Measurements from ENCODE around the gene CRABP2. TPM values are rescaled to one million over a fixed set of nuclear protein-coding genes. Genes with fewer than 3 reads are reported as not detected.
A peak's percentile ranks its signal among the peaks of the same experiment; 100 is the strongest.

Gene CRABP2
- polyA plus RNA-seq, 1 donor: 85.6 TPM

DNA sequence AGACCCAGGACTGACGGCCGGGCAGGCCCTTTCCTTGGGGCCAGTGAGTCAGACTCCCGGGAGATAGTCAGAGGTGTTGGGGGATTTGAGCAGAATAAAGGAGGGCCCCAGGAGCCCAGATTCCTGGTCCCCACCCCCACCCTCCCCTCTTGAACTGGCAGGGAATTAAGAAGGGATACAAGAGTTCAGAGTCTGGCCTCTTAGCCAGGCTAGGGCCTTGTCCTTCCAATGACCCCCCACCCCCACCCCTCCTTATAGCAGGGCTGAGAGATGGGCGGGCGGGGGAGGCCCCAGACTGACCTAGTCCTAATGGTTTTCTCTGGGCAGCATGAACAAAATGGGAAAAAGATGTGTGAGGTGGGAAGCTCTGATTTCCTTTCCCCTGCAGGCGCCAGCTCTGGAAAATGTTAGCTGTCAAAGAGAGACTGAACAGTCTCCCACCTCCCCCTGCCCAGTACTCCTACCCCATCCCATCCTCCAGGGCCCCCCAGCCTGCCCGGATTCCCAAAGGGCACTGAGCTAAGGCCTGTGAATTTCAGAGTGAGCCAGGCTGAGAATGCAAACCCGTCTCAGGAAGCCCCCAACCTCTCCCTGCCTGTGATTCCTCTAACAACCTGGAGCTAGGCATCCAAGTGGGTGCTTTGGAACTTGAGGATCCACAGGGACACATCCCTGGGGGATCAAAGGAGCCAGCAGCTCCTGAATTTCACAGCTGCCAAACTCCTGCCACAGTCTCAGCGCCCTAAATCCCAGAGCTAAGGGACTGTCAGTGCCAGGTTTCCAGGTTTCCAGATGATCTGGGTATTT is 5.8 kb upstream of the CRABP2 start:
- DNase-seq: no peak

GRCh38 chr1:156709757-156710489 is 4.5 kb upstream of the CRABP2 start:
- DNase-seq: no peak

DNA sequence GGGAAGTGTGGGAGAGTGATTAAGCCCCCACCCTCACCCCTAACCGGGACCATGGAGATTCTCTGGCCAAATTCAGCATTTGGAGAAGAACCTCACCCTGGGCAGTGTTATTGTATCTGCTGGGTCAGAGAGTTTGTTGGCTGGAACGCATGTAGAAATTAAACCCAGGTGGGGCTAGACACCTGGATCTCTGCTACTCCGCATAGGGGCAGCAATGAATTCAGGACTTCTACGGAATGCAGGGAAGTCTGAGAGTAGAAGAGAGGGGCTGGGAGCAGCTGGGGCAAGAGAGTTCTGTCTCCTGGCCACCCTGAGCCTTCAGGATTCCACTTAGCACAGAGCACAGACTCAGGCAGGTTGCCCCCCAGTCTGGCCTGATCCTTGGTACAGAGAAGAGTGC is 3.6 kb upstream of the CRABP2 start:
- no peak for DNase-seq

GRCh38 chr1:156708218-156708661 is 2.9 kb upstream of the CRABP2 start:
- no peak for DNase-seq

DNA sequence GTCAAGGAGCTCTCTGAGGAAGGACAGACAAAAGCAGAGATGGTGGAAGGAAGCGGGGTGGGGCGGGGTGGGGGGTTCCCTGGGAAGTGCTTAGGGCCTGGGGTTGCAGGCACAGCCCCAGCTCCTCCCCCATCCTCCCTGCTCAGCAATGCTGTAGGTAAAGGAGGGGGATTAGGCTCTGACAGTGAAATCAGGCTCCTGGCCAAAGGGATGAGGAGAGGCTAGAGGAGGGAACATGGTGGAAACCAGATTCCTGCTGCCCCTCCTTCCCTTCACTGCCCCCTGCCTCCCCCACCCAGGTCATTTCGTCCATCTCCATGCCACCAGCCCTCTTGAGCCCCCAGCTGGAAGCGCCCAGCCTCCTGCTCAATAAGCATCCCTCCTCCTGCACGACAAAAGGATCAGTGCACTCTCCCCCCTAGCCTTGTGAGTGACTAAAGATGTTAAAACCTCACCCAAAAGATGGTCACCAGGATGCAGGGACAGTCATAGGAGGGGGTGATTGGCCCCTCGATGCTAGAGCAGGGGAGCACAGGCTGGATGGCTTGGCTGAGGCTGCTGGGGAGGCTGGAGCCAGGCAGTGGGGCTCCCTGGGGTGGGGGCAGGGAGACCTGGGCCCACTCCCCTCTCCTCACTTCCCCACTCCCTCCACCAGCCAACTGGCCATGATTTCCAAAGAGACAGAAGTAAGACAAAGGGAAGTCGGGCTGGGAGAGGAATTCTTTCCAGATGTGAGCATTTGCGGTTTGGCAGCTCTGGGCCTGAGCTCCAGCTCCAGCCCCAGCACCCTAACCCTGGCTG is 2.2 kb upstream of the CRABP2 start:
- DNase-seq: no peak

DNA sequence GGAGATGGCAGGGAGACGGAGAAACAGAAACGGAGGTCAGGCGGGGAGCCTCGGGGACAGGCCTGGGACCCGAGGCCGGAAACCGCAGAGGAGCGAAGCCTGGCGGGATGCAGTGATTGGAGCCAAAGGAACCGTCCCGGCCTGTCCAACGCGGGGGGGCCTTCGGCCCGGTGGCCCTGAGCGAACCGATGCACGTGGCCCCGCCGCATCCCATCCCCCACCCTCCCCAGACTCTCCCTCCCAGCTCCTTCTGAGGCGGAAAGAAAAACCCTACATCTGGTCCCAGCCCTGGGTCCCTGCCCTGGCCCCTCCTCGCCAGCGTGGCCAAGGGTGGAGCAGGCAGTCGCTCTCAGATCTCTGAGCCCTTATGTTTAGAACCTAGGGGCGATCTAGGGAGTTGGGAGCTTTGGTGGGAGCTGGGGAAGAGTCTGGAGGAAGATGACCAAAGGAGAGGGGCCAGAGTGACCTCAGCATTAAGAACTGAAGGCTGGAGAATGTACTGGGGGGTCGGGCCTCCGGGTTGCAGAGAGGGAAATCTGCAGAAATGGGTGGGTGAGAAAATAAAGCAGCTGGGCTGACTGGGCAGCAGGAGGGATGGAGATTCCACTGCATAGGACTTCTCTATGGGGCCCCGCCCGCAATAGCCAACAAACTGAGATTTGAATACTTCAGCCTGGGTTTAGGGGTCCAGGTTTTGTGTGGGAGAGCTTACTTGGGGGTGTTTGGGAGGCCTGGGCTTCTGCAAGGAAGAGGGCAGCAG is 1.5 kb upstream of the CRABP2 start:
- no peak for DNase-seq

GRCh38 chr1:156705918-156706656 is 704 bp upstream of the CRABP2 start:
- DNase-seq: peak; percentile 87

- no peak for DNase-seq
Measured at GRCh38 chr1:156704930-156705320, 458 bp downstream of the CRABP2 start.

DNA sequence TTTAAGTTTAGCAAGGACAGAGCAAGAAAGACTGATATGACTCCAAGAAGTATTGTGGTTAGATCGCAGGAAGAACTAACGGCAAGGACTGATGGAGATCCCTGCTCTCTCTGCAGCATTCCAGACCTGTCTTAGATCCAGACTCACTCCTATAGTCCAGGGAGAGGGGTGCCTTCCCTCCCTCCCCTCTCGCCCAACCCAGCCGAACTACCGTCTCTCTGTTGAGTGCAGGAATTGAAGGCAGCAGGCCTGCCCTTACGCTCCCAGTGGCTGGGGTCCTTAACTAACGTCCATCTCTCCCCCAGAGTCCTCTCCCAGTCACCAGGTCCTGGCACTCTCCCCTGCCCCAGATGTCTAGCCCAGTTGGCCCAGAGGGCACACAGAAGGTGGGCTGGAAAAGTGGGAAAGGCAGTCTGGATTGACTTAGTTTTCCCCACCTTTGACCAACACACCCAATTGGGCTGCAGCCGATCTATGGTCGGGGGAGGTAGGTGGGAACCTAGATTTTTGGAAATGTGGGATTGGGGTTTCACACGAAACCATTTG is 1.1 kb downstream of the CRABP2 start:
- DNase-seq: no peak

DNA sequence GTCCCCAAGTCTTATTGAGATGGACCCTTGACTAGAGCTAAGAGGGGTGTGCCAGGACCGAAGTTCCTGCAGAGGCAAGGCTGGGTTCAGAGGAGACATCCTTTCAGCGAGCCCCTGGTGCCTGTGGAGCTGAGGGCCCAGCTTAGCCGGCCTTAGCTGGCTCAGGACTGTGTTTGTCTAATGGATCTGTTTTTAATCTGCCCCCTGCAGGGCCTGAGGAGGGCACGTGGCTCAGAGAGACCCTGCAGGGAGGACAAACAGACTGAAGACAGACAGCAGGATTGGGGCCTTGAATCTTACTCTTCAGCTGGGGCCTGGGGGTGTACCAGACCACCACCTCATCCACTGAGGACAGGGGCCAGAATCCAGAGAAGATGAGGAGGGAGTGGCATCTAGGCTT is 1.6 kb downstream of the CRABP2 start:
- DNase-seq: no peak

- DNase-seq: no peak
Measured at GRCh38 chr1:156703336-156703735, 2.0 kb downstream of the CRABP2 start.

GRCh38 chr1:156700736-156701531 is 4.4 kb downstream of the CRABP2 start:
- DNase-seq: no peak

- DNase-seq: no peak
Measured at GRCh38 chr1:156698995-156699394, 6.4 kb downstream of the CRABP2 start.

DNA sequence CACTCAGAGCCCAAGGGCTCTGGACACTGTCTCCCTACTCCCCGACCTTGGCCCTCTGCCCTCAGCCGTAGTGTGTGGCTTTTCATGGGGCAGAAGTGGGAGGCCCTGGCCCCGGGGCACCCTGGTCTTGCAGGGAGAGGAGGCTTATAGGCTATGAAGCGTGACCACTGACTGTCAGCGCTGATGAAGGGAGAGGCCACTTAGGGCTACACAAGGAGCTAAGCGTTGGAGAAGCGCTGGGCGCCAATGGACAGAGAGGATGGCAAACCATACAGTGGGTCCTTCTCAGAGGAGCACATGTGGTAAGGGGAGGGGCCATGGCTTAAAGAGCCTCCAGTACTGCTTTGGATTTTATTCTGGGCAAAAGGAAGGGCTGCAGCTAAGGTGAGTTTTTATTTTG is 7.9 kb downstream of the CRABP2 start:
- DNase-seq: no peak

GRCh38 chr1:156696755-156697154 is 8.6 kb downstream of the CRABP2 start:
- DNase-seq: no peak

DNA sequence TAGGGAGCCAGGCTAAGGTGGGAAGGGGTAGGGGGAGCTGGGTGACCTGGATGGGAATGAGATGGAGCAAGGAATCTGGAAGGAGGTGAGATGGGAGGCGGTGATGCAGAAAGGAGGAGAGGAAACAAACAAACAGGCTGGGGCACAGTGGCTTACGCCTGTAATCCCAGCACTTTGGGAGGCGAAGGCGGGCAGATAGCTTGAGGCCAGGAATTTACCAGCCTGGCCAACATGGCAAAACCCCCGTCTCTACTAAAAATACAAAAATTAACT is 10.8 kb downstream of the CRABP2 start:
- DNase-seq: no peak

- DNase-seq: no peak
Measured at GRCh38 chr1:156693848-156694689, 11.3 kb downstream of the CRABP2 start.

GRCh38 chr1:156692925-156693847 is 12.2 kb downstream of the CRABP2 start:
- peak; percentile 90 for DNase-seq
